GM21619 (cell line): ENCODE measurements around the gene MTCH1.
"Not testable (repeated sequence)": the region's sequence is repeated elsewhere in the genome, so short reads cannot be mapped to it uniquely, and the experiment has no call there.

ENCODE experiments used
- ATAC-seq: cut with Tn5 transposase; IDR thresholded peaks from one replicate; pipeline ENCODE4 v1.9.1; 2021; ENCODE audit not compliant: unreplicated experiment

The MTCH1 gene

DNA sequence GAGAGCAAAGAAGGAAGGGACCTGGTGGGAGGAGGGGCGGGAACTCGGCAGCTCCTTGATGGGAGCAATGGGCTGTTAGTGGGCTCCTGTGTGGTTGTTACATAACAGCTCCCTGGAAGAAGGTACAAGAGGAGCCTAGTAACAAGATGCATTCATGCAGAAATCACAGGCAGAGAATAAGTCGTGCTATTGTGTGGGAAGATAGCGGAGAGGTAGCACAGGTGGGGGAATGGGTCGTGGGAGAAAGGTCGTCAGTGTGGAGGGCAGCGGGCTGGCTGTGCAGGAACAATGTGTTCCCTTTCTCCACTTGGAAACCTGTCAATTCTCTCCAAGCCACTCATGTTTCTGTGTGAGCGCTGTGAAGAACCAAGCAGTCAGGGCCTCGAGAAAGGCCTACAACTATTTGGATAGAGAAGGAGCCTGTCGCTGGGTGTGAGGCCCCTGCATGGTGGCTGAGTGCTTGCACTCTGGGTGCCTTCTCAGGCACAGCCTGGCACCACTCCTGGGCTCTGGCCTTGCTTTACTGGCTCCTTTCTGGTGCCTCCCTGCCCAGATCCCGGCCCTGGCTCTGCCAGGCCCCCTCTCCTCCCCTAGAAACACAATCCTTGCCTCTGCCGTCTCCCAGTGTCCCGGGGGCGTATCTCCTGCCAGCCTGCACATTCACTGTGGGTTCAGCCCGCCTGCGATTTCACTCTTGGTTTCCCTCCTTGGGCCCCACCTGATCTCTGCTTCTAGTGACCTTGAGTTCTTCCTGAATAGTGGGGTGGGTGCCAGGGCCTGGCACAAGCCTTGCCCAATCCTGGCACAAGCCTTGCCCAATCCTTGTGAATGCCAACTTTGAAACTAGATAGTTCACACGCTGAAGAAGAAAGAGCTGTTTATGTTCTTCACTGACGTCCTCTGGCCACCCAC lies 12.1 kb upstream of the MTCH1 start:
- no peak for ATAC-seq

DNA sequence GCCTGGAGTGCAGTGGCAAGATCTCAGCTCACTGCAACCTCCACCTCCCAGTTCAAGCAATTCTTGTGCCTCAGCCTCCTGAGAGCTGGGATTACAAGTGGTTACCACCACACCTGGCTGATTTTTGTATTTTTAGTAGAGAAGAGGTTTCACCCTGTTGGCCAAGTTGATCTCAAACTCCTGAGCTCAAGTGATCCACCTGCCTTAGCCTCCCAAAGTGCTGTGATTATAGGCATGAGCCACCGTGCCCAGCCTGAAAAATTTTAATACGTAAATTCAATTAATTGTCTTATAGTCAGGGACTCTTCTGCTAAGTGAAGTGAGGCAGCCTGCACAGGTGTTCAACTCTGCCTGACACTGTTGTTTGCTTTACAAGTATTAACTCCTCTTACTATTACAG lies 4.4 kb upstream of the MTCH1 start:
- not testable (repeated sequence) for ATAC-seq

DNA sequence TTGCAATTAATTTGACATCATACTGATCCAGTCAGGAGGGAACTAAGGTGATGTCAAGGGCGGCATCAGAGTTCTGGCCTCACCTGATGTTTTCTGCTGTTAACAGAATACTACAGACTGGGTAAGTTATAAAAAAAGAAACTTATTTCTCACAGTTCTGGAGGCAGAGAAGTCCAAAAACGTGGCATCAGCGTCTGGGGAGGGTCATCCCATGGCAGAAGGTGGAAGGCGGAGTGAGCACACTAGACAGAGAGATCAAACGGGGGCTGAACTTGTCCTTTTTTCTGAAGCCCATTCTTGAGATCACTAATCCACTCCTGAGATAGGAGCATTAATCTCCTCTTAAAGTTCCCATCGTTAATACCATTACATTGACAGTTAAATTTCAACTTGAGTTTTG lies 3.3 kb upstream of the MTCH1 start:
- no peak for ATAC-seq

DNA sequence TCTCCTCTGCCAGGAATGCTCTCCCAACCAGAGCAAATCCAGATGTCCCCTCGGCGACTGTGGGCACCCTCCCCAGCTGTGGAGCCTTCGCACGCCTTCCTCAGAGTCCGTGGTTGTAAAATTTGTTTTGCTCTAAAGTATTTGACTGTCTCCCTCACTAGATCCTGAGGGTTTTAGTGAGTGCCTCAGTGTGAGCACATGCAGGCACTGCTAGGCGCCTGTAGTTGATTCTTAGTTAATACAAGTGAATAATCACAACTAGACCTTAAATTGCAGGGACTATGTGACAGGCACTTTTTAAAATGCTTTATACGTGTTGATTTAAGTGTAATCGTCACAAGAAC lies 680 bp upstream of the MTCH1 start:
- no peak for ATAC-seq

DNA sequence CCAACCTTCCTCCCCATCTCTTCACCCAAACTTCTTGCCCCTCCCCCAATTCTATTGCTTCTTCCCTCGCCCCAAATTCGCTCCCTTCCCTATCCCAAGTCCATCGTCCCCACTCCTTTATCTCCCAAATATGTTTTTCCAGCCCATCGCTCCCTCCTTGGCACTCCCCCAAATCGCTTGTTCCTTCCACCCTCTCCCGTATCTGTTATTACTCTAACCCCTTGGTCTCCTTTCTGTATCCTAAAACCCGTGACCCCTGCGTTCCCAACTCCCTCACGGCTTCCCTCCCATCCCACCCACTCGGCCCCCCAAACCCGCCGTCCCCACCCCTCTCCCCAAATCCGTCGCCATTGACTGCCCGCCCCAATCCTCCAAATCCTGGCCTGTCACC lies 584 bp downstream of the MTCH1 start:
- ATAC-seq, result no peak

DNA sequence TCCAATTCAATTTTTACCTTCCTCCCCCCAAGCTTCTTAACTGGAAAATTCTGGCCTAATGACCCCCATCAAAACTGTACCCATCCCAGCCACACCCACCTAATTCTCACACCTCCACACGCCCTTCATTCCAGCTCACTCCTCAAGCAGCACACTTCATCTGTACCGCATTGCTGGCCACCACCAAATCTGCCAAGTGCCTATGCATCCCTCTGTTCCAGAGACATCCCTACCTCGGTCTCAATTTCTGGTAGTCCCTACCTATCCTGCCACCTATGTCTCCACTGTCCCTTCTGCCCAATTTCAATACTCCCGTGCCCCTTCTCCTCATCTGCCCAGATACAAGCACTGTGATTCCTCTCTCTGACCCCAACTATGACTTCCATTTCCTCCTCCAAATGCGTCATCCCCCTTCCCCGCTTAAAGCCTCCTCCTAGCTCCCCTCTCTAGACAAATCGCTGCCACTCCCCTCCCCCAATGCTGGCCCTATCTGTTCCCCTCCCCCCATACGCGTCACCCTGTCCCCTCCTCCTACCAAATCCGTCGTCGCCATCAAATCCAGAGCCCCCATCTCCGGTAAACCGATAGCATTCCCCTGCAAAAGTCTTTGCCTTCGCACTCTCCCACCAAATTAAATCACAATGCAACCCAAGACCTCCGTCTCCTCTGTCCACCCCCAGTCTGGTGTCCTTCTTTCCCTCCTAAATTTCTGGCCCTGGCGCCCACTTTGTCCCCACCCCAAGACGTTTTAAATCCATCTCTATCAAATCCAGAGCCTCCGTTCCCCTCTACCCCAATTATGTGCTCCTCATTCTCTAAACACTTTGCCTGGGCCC lies 1.2 kb downstream of the MTCH1 start:
- ATAC-seq, result no peak

DNA sequence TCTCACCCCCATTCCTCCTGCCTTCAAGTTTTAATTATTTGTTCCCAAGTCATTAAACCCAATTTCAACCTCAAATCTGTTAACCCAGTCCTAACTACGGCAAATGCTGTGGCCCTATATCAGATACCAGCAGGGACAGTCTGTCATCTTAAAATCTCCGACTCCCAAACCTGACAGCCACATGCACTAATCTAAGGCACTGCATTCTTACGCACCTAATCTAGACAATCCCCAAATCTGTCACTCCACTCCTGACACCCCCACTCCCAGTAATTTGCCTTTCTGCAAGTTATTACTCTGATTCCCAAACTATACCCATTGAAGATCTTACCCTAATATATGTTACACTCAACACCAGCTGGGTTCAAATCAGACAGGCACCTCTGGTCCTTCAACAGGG lies 2.5 kb downstream of the MTCH1 start:
- ATAC-seq, result no peak

DNA sequence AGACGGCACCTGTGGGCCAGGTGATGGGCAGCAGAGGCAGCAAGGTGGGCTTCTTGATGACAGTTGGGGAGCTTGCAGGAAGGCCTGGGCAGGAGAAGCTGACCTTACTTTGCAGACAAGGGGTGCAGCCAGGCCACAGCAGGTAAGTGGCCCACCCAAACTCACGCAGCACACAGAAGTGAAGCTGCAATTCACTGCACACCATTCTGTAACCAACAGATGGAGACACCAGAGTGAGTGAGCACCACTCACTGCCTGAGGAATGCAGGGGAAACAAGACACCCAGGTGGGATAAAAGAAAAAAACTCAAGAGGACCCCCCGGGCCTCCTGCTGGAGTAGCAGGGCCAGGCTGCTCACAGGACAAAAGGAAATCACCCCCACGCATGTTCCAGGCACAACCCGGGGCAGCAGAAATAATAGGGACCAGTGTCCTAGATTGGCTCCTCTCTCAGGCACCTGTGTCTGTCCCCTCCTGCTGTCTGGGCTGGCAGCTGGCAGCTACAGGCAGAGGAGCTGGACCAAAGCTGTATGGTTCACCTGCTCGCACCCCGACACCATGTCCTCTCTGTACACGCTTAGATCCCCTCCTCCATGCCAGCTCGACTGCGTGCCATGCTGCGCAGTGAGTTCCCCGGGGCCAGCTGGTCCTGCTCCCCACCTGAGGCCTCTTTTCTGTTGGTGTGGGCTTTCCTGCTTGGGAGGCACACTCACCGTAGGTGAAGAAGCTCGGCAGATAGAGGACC lies 4.9 kb downstream of the MTCH1 start:
- no peak for ATAC-seq

DNA sequence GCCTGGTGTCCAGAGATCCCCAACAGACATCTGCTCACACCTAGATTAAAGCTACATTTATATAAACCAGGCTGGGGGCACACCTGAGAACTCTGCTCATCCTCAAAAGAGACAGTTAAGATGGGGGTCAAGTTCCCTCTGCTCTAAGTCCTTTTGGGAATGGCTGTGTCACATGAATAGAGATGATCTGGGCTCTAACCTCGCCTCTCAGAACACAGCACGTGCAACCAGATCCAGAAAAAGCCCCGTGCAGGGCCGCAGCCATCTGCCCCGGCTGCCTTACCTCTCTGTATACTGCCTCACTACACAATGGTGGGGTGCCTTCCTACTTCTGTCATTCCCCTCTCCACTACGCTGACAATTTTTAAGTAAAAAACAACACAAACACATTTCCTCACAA lies 5.9 kb downstream of the MTCH1 start:
- no peak for ATAC-seq

DNA sequence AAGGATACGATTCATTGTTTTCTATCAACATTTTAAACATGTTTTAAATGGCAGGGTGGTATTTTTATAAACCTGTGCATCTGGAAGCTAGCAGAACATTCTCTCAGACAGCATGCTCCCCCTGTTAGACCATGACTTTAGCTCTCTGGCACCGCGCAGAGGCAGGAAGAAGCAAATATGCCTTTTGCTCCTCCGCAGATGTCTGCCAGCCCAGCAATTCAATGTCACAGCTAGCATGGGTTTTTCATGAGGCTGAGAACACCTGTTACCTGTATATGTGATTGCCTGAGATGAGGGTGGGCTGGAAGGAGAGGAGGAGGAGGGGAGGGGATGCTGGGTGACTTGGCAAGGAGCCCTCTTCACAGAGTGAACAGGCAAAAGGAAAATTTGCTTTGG lies 6.7 kb downstream of the MTCH1 start:
- ATAC-seq, result no peak

DNA sequence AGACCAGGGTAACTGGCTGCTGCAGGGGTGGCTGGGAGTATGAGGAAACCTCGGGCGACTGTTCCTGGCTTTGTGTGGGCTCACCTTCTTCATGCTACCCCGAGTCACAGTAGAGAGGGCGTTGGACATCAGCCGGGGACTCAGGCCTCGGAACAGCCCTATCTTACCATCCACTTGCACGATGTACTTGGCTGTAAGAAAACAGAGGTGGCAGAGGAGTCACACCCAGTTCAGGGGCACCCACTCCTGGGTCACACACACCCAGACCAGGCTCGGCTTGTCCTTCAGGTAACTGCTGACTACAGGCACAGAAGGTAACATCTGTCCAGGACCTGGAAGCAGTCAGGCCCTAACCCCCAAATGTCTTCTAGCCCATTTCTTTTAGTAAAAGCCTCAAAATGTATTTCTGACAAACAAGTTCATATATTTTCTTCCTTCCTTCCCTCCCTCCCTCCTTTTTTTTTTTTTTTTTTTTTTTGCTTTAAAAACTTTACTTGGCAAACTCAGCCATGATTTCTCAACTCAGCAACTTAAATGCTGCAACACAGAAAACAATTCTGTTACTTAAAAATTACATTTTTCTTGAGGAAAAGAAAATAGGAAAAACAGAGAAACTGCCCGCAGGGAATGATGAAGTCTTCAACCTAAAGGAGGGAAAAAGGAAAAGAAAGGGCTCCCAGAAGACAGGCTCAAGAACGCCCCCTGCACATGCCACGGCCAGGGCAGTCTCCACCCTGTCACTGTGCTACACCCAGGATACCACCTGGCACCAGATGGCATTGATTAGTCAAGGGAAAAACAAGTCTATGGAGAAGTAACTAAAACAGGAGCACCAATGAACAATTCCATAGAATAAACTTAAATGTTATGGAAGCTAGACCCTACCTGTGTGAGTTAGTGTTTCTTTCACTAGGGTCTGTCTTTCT lies 7.3 kb downstream of the MTCH1 start:
- no peak for ATAC-seq

DNA sequence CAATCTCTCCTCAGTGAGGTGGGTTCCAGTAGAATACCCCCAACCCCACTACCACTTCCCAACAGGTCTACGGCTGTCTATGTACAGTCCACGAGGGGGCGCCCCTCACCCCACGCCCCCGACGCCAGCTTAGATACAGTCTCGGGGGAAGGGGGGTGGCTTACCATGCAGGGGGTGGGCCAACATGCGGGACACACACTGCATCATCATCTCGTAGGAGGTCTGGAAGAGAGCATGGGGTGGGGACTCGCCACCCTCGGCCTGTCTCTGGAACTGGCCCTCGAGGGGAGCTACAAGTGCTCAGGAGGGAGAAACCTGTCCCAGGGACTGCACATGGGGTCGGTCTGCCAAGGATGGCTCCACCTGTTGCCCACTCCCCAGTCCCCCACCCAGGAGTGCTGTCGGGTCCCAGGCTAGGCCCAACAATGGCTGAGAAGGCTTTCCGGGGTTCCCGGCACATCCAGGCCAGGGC lies 8.5 kb downstream of the MTCH1 start:
- ATAC-seq, result no peak

DNA sequence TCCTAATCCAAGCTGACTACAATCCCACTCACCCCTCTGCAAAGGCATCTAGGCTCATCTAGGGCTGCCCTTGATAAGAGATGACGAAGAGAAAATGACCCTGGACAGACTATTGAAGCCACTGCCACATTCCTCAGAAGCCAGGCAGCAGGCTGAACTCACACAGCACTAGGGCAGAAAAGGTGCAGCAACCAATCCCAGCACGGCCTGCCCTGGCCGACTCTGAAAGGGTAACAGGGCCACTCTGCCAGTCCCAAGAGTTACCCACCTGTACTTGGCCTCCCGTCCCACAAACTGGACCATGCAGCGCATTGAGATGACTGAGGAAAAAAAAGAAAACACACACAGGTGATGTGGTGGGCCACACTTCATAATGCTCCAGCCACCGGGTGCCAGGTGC lies 9.1 kb downstream of the MTCH1 start:
- no peak for ATAC-seq

DNA sequence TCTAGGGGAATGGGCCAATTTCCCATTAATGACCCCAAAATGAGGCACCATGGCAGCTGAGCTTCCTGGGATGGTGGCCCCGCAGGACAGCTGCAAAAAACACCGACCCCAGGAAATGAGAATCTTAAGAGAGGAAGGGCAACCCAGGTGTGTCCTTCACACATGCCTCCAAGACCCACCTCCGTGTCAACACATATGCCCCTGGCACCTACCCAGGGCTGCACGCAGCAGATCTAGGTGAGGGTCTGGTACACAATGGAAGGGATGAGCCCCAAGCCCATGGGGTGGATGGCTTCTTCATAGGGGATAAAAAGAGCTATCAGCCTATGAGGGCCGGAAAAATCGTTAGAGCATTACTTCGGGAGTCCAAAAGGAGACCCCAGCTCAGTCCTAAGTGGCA lies 9.5 kb downstream of the MTCH1 start:
- ATAC-seq, result no peak

DNA sequence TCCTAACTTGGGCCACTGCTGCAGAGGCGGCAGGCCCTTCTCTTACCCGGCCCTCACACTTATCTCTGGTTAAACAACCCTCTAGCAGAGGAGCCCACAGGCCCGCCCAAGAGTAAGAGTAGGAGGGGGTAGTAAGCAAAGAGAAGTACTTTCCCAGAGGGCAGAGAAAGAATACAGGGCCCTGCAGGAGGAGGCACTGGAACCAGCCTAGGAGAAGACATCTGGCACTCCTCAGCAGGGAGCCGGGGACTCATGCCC lies 10.1 kb downstream of the MTCH1 start:
- no peak for ATAC-seq

DNA sequence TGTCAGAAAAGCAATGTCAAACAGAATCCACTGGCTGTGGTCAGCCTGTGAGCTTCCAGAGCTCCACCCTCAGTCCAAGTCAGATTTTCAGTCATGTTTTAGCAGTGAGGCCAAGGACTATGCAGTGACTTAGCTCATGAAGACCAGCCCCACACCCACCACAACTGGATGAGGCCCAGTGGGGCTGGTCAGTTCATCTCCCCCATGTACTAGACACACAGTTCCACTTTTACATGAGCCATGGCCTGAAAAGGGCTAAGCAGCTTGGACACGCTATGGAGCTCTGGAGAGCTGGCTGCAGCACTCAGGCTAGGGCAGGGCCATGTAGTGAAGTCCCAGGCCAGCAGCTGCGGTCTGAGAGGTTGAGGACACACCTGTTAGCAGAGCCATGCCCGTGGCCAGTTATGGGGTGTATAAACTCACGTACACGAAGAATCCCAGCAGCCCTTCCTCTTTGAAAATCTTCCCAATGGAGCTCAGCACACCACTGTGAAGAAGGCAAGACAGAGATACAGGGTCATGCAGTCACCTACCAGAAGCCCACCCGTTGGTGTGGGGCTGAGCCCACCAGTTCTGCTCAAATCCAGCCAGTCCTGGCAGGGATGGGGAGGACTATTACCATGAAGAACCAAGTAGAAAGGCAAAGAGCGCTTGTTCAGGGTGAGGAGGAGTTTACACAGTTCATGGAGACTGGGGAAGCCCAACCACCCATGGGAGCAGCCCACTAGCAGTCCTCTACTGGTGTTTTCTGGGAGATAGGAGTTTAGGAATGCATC lies 10.6 kb downstream of the MTCH1 start:
- ATAC-seq, result no peak

DNA sequence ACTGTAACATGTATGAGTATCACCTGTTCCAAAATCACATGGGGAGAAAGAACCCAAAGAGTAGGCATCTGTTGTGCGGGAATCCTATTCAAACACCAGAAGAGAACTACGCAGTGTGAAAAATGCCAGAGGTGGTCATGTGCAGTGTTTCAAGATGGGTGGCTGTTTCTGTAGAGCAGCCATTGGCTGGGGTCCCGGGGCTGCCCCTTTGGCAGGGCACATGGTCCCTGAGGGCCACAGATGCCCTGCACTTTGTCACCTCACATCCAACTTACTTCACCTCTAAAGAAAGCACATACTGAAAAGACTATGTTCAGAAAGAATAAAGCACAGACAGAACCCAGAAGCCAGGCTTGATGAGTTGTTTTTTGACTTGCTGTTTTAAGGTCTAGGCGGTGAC lies 12.3 kb downstream of the MTCH1 start:
- ATAC-seq, result no peak

DNA sequence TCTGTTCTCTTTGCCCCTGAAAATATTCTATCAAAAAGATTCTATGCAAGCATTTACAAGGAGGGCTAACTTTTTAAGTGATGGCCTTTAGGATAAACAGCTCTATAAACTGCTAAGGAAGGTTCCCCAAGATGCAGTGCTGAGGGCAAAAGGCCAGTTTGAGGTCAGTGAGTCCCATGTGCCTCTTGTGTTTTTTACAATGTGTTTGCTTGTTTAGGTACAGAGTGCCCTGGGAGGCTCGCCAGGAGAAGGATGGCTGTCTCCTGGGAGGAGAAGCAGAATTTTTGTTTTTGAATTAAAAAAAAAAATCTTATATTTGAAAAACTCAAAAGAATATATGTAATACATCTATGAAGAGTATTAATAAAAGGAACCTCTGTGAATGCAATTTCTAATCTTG lies 12.8 kb downstream of the MTCH1 start:
- no peak for ATAC-seq

DNA sequence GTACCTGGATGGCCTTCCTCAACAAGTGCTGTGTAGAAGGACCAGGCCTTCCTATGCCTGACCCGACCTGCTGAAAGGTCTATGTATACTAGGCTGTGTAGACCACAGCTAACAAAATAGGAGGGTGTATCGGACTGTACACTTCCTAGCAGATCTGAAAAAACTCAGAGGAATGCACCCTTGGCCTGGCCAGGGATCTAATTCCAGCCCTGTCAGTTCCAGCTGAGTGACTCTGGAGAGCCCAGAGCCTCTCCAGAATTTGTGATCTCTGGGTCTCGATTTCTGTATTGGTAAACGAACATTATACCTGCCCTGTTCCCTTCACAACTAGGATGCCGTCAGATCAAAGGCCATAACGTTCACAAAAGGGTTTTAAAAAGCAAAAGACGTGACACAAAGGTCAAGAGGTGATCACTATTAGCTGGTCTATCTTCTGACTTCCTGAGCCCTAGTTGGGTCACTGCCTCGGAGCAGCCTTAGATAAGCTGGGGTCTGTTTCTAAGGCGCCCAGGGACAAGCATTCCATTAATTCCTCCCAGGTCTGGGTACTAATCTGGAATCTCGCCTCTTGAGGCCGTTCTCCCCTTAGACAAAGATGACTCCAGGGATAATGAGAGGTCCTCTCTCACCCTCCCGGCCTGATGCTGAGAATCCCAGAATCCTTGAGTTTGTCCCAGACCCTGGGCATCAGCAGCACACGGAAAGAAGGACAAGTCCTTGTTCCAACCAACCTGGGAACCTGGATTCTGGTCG lies 13.9 kb downstream of the MTCH1 start:
- ATAC-seq, result no peak
